Measurements from ENCODE around the gene SPATA31D3.
"Not testable (repeated sequence)": the region's sequence is repeated elsewhere in the genome, so short reads cannot be mapped to it uniquely, and the experiment has no call there.

The SPATA31D3 gene

DNA sequence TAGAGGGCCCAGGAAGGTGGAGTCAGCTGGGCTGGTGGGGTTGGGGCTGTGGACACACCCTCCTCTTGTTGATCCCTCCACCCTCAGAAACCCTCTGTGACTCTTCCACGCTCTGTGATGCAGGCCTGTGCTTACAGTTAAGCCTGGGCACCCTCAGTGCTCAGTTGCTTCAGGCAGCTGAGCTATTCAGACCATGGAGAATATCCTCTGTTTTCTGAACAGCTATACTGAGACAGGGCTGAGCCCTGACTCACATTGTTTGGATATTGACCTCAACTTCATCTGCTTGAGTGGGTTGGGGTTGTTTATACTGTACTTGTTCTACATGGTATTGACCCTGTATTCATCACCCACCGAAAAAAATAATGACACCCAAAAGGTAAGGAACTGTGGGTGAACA is at the start of gene SPATA31D3:
TSS of gene SPATA31D3 (plus strand) at position 108 of the 400 bp plus-strand sequence. CDS start at position 194, 86 bp downstream.
- DNase-seq (ENCODE audit: low read depth in 2 of 2, low spot score in 1 of 2) = not testable (repeated sequence)

DNA sequence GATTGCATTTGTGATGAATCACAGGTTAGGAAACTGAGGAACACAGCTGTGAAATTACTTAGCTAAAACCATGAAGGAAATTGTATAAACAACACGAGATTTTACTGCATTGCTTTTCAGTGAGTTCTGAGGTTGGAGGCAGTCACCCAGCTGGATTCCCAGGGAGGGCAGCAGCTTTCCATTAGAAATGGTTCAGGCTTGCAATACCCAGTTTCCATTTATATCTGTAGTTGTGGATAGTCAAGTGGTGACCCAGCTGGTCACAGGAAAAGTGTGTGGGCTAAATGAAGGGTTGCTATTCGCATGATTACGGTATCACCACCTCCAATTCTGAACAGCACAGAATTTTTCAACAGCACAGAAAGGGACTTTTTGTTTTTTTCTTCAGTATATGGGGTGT is 49.4 kb upstream of the SPATA31D3 start:
- no peak for DNase-seq (ENCODE audit: low read depth in 2 of 2, low spot score in 1 of 2)

GRCh38 chr9:81894891-81895290 is 48.4 kb upstream of the SPATA31D3 start:
- DNase-seq (ENCODE audit: low read depth in 2 of 2, low spot score in 1 of 2) = no peak

GRCh38 chr9:81896070-81896469 is 47.2 kb upstream of the SPATA31D3 start:
- no peak for DNase-seq (ENCODE audit: low read depth in 2 of 2, low spot score in 1 of 2)

DNA sequence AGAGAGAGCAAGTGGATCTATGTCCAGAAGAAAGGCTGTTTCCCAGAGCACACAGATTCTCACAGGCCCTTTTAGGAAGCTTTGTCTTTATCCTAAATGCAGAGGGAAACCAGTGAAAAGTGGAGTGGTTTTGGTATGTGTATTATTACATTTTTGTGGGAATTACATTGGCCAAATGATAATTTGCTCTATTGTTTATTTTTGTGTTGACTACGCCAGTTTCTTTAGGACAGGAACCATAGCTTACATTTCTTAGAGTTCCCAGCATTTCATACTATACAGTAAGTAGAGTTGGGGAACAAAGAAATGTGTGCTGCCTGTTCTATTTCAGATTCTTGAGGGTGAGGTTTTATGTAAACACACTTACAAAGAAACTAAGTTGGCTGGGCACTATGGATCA is 44.4 kb upstream of the SPATA31D3 start:
- no peak for DNase-seq (ENCODE audit: low read depth in 2 of 2, low spot score in 1 of 2)

DNA sequence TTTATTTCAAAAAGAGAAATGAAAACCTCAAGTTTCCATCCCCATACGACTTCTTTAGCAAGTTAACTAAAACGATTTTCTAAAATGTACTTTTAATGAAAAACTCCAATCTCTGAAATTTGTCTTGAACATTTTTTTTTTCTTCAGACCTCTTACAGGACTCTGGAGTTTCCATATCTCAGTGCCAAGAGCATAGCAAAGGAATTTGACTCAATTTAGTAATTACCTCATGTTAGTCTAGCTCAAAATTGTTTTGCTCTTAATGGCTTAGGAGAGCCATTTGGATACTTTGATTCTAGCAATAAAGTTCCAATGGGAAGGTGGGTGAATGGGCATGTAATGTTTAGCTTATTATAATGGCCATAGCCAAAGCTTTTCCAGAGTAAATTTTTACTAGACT is 41.1 kb upstream of the SPATA31D3 start:
- DNase-seq (ENCODE audit: low read depth in 2 of 2, low spot score in 1 of 2) = no peak

- no peak for DNase-seq (ENCODE audit: low read depth in 2 of 2, low spot score in 1 of 2)
These were observed 40.7 kb upstream of the SPATA31D3 start for GRCh38 chr9:81902626-81903025.

DNA sequence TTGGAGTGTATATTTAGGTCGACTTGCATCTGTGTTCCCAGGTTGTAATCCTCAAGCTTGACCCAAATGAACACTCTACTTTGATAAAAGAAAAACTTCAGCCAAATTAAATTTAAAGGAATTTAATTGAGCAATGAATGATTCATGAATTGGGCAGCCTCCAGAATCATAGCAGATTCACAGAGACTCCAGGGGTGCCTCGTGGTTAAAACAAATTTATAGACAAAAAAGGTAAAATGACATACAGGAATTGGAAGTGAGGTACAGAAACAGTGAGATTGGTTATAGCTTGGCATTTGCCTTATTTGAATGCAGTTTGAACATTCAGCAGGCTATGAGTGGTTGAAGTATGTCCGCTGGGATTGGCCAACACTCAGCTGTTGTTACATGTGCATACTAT is 36.6 kb upstream of the SPATA31D3 start:
- no peak for DNase-seq (ENCODE audit: low read depth in 2 of 2, low spot score in 1 of 2)

DNA sequence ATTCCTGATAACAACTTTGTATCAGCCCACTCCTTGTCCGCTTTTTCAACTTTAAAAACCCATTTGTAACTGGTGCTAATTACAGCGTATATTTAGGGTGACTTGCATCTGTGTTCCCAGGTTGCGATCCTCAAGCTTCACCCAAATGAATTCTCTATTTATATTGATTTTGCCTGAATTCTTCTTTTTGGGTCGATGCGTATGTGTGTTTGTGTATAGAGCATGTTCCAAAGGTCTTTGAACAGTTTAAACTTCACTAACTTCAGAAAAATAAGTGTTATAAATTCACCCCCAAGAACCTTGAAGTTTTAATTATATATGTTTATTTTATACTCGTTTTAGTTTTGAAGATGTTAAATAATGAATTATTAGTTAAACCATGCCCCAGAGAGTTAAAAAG is 31.2 kb upstream of the SPATA31D3 start:
- DNase-seq (ENCODE audit: low read depth in 2 of 2, low spot score in 1 of 2) = no peak

DNA sequence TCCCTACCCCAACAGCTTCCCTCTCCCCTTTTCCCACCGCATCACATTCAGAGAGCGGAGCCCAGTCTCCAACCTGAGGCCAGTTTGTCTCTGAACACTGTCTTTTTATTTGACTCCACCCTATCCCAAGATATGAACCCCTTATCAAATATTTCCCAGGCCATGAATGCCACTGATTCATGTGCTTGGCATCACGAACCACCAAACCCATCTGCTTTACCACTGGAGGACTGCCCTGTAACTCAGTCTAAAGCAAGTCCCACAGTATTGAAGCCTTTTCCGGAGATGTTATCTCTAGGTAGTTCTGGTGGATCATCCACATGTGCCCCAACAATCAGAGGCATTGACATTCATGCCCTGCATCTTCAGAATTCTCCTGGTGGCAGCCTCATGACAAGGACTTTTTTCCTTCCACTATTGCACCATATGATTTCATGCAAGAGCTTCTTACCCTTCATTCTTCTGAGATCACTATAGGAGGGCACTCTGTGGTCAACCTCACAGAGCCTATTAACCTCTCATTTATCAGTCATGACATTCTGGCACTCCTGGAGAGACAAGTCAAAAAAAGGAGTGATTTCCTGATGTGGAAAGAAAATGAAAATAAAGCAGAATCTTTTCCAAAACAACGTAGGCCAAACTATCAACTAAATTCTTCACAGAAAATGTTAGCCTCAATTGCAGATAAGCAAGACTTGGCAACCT is 27.3 kb upstream of the SPATA31D3 start:
- DNase-seq (ENCODE audit: low read depth in 2 of 2, low spot score in 1 of 2) = no peak

DNA sequence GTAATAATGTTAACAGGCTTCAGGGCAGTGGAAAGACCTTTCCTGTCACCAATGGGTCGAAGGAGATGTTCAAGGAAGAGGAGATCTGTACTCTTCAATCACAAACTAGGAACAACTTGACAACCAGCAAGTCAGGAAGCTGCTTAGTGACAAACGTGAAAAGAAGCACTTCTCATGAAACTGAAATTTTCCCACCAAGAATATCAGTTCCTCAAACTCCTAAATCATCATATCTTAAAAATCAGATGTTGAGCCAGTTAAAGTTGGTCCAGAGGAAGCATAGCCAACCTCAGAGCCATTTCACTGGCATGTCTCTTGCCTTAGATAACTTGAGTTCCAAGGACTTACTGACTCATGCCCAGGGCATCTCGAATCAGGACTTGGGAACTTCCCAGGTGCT is 24.8 kb upstream of the SPATA31D3 start:
- DNase-seq (ENCODE audit: low read depth in 2 of 2, low spot score in 1 of 2) = not testable (repeated sequence)

GRCh38 chr9:81928305-81928704 is 15.0 kb upstream of the SPATA31D3 start, which contains the start of gene SPATA31D4:
Gene SPATA31D4 (plus strand): TSS chr9:81928428. CDS start chr9:81928514, 86 bp downstream.
- not testable (repeated sequence) for DNase-seq (ENCODE audit: low read depth in 2 of 2, low spot score in 1 of 2)

DNA sequence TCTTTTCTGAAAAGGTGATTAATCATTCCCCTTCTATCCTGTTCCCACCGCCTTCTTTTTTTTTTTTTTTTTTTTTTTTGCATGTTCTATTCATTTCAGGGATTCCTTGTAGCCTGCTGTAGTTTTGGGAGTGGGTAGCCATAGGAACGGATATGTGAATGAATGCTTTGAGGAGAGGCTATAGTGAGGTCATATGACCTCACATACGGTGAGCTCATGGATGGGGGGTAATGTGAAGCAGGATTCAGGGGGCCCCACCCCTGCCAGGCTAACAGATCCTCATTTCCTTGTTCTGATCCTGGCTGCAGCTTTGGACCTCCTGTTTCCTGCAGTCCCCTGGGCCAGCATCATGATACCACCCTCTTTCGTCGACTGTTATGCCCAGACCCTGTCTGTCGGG is 13.2 kb upstream of the SPATA31D3 start:
- DNase-seq (ENCODE audit: low read depth in 2 of 2, low spot score in 1 of 2) = not testable (repeated sequence)

GRCh38 chr9:81933547-81933946 is 9.8 kb upstream of the SPATA31D3 start:
- DNase-seq (ENCODE audit: low read depth in 2 of 2, low spot score in 1 of 2) = not testable (repeated sequence)

- DNase-seq (ENCODE audit: low read depth in 2 of 2, low spot score in 1 of 2) = not testable (repeated sequence)
These were observed 5.3 kb downstream of the SPATA31D3 start for GRCh38 chr9:81948650-81949049.

DNA sequence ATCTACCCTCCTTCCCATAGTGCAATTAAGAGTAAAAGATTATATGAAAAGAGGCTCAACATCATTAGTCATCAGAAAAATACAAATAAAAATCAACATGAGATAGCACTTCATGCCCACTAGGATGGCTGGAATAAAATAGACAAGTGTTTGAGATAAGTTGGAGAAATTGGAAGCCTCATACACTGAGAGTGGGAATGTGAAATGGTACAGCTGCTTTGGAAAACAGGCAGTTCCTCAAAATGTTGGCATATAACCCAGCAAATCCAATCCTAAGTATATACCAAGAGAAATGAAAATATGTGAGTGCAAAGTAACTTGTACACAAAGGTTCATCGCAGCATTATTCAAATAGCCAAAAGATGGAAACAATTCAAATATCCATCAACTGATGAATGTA is 9.8 kb downstream of the SPATA31D3 start:
- DNase-seq (ENCODE audit: low read depth in 2 of 2, low spot score in 1 of 2) = no peak

DNA sequence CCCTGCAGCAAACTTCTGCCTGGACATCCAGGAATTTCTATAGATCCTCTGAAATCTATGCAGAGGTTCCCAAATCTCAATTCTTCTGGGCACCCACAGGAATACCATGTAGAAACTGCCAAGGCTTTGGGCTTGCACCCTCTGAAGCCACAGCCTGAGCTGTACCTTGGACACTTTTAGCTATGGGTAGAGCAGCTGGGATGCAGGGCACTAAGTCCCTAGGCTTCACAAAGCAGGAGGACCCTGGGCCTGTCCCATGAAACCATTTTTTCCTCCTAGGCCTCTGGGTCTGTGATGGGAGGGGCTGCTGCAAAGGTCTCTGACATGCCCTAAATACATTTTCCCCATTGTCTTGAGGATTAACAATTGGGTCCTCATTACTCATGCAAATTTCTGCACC is 12.3 kb downstream of the SPATA31D3 start:
- DNase-seq (ENCODE audit: low read depth in 2 of 2, low spot score in 1 of 2) = no peak

DNA sequence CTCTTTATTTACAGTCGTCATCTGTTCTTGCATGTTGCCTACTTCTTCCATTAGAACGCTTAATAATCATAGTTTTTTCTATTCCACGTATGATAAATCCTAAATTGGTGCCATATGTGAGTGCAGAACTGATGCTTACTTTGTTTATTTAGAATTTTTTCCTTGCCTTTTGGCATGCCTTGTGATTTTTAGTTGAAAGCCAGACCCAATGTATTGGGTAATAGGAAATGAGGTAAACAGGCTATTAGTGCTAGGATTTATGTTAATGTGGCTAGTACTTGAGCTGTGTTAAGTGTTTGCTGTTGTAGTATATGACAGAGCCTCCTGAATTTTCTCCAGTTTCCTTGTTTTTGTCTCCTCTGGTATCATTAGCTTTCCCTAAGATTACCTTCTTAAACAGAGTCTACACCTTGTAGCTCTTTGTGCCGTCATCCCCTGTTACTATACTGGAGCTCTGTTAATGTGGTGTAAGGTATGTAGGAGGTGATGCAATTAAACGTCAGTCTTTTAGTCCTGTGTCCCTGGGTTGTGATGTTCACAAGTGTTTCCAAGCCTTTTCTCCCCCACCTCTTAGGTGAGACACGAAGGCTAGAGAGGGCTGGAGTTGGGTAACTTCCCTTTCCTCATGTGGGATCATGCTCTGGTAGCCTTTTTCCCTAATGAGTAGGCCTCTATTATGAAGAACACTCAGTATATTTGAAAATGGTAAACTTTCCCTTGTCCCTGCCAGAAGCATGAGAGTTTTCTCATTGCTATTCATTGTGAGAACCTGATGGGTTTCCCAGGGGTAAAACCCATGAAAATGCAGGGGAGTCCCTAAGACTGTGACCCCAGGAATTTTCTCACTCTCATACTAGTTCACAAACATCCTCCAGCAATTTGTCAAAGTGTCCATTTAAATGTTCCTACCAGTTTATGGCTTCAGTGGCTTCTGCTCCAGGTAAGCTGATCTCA is 21.2 kb downstream of the SPATA31D3 start:
- DNase-seq (ENCODE audit: low read depth in 2 of 2, low spot score in 1 of 2) = no peak

GRCh38 chr9:81968026-81968425 is 24.7 kb downstream of the SPATA31D3 start:
- no peak for DNase-seq (ENCODE audit: low read depth in 2 of 2, low spot score in 1 of 2)

DNA sequence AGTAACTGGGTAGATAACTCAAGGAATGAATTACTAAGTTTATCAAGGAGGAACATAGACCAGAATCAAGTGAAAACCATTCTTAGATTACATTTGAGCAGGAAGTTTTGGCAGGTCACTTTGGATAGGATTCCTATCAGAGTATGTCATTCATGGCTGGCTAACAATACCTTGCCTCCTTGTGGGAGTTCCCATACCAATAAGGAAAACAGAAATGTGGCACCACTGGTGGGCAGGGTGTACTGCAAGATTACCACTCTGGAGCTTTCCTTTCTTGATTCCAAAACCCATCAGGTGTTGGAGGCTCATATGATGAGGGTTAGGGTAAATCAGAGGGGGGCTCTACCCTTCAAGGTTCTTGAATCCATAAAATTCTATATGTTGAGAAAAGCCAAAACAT is 26.7 kb downstream of the SPATA31D3 start:
- no peak for DNase-seq (ENCODE audit: low read depth in 2 of 2, low spot score in 1 of 2)

GRCh38 chr9:81971727-81972126 is 28.4 kb downstream of the SPATA31D3 start:
- no peak for DNase-seq (ENCODE audit: low read depth in 2 of 2, low spot score in 1 of 2)

- no peak for DNase-seq (ENCODE audit: low read depth in 2 of 2, low spot score in 1 of 2)
These were observed 31.5 kb downstream of the SPATA31D3 start for GRCh38 chr9:81974764-81975163.

Data from stimulated activated CD8-positive, alpha-beta memory T cell treated with anti-CD3 and anti-CD28 coated beads, Interleukin-4, amount 100 ng/mL, for 4 hours (primary cell).